ENCODE measurements around the gene RNF32.

- no peak for TF ChIP-seq CTCF (optimal IDR thresholded peaks at IDR 0.05 in 1 of 3, IDR thresholded peaks at IDR 0.05 in 1 of 3, conservative IDR thresholded peaks at IDR 0.05 in 1 of 3; ENCODE audit: extremely low read depth in 1 of 3, insufficient read depth in 2 of 3, low read length in 3 of 3)
- TF ChIP-seq EZH2 (IDR thresholded peaks at IDR 0.05; ENCODE audit: low read length), result no peak
Observed at GRCh38 chr7:156657681-156658080, 17.1 kb downstream of the RNF32 start.
